GM19035 (cell line): Measurements from ENCODE around the gene RHEBL1.

Source experiments
- ATAC-seq: cut with Tn5 transposase; IDR thresholded peaks from one replicate; pipeline ENCODE4 v1.9.1; 2021; ENCODE audit not compliant: unreplicated experiment

Gene RHEBL1

GRCh38 chr12:49038291-49038955 is 31.4 kb downstream of the RHEBL1 start:
- ATAC-seq = no peak

- ATAC-seq = no peak
Measured at GRCh38 chr12:49037947-49038237, 31.9 kb downstream of the RHEBL1 start.

GRCh38 chr12:49037111-49037946 is 32.5 kb downstream of the RHEBL1 start:
- ATAC-seq = no peak

GRCh38 chr12:49036029-49036428 is 33.8 kb downstream of the RHEBL1 start:
- no peak for ATAC-seq

- no peak for ATAC-seq
Measured at GRCh38 chr12:49034286-49034622, 35.5 kb downstream of the RHEBL1 start.

- ATAC-seq = no peak
Measured at GRCh38 chr12:49033611-49034285, 36.0 kb downstream of the RHEBL1 start.

- no peak for ATAC-seq
Measured at GRCh38 chr12:49032679-49033447, 36.9 kb downstream of the RHEBL1 start.

GRCh38 chr12:49032276-49032675 is 37.5 kb downstream of the RHEBL1 start:
- no peak for ATAC-seq

- no peak for ATAC-seq
Measured at GRCh38 chr12:49031573-49032161, 38.1 kb downstream of the RHEBL1 start.

GRCh38 chr12:49030714-49031572 is 38.8 kb downstream of the RHEBL1 start:
- no peak for ATAC-seq

GRCh38 chr12:49030119-49030518 is 39.7 kb downstream of the RHEBL1 start:
- ATAC-seq = no peak

- ATAC-seq = no peak
Measured at GRCh38 chr12:49028666-49029275, 41.0 kb downstream of the RHEBL1 start.

GRCh38 chr12:49027846-49028555 is 41.8 kb downstream of the RHEBL1 start:
- no peak for ATAC-seq

GRCh38 chr12:49026678-49027480 is 42.9 kb downstream of the RHEBL1 start:
- no peak for ATAC-seq

GRCh38 chr12:49026101-49026500 is 43.7 kb downstream of the RHEBL1 start:
- no peak for ATAC-seq

- no peak for ATAC-seq
Measured at GRCh38 chr12:49025463-49025862, 44.3 kb downstream of the RHEBL1 start.

GRCh38 chr12:49024543-49024942 is 45.2 kb downstream of the RHEBL1 start:
- no peak for ATAC-seq

GRCh38 chr12:49023812-49024211 is 46.0 kb downstream of the RHEBL1 start:
- ATAC-seq = no peak
